8988T (cell line): ENCODE data around the gene SRF.
A peak's percentile ranks its signal among the peaks of the same experiment; 100 is the strongest.

Source experiments
- DNase-seq: peaks from one replicate; pipeline ENCODE4 v3.0.0; 2011

Gene SRF

DNA sequence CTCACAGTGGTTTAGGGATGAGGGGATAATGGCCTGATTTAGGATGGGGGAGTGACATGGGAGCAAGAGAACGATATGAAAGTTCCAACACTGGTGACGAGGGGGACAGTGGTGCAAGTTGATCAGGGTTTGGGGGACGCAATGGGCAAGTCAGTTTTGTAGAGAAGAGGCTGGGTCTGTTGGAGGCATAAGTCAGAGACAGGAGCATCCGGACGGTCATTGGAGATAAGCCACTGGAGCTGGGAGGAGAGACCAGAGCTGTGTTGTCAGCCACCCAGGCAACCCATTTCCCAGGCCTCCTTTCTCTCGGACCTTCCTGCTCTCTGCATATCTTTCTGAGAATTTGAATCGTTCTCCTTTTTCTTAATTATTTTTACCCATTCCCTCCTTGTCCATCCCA is 48.7 kb downstream of the SRF start:
- DNase-seq = no peak

DNA sequence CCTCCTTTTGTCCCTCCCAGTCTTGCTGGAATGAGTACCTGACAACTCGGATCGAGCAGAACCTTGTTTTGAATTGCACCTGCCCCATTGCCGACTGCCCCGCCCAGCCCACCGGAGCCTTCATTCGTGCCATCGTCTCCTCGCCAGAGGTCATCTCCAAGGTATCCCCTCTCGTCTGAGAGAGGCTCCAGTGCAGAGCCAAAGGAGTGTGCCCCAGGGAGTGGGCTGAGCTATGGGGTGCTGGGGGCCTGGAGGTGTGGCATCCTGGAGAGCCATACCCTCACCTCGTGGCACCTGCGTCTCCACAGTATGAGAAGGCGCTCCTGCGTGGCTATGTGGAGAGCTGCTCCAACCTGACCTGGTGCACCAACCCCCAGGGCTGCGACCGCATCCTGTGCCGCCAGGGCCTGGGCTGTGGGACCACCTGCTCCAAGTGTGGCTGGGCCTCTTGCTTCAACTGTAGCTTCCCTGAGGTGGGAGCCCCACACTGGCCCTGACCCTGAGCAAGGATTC is 49.4 kb downstream of the SRF start:
- DNase-seq = no peak

- no peak for DNase-seq
Observed at GRCh38 chr6:43221046-43221972, 50.2 kb downstream of the SRF start.

GRCh38 chr6:43222418-43223059 is 51.5 kb downstream of the SRF start:
- no peak for DNase-seq

DNA sequence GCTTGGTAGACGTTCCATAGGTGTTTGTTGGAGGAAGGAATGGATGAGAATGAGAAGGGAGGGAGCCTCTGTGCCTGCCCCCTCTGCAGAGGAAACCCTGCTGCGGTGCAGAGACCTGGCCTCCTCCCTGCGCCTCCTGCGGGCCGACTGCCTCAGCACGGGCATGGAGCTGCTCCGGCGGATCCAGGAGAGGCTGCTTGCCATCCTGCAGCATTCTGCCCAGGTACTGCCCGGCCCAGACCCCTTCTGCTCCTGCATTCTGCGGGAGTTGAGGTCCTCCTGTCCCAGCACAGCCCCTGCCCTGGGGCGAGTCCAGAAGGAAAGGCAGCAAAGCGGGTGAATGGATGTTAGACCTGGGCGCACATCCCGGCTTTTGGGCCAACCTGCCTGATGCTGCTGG is 52.1 kb downstream of the SRF start:
- no peak for DNase-seq

DNA sequence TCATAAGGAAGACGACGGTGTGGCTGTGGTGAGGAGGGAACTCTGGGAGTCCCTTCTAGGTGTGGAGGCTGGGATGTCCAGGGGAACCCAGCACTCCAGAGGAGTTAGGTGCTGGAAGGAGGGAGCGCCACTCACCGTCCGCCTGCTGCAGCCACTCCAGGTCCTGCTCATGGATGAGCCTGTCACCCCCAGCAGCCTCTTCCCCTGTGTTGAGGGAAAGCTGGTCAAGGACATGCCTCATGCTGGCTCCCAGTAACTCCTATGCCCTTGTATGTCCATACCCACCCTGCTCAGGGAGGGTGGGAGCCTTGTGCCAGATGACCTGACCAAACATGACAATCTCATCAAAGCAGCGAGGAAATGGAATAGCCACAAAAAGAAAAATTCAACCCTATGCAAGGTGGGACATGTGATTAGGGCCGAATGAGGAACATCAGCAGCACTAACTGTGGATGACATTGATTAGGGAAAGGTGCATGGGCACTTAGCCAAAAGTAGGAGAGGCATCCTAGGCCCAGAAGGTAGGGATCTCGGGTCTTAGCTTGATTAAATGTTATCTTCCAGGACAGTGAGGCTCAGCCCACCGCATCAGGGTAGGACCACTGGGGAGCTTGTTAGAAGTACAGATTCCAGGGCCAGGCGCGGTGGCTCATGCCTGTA is 55.3 kb downstream of the SRF start:
- DNase-seq = no peak

DNA sequence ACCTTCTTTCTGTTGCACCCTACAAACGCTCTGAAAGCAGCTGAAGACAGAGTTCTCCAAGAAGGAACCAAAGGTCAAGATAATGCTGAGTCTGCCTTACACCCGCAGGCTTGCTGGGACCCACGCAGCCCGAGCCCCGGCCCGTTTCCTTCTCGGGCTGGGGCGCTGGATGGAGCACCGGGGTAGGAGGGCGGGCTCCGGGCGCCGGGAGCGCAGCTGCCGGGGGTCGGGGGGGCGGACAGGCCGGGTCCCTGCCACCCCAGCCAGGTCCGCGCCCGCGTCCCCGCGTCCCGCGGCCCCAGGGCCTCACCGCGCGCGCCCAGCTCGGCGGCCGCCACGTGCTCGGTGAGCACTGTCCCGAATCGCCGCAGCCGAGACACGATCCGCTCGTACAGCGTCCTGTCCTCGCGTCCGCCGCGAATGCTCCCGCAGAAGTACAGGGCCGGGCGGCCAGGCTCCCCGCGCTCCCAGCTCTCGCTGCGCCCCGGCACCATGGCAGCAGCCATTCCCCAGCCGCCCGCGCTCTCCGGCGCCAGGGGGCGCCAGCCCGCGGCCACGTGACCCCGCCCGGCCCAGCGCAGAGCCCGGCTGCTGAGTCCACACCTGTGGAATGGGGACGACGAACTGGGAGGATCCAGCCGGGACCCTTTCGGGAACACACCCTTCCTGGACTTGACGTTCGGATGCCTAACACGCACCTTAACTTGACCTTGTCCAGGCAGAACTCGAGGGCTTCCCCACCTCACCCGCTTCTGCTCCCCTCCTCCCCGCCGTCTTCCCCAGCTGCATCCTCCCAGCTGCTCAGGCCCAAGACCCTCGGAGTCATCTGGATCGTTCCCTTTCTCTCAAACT is 58.1 kb downstream of the SRF start, which contains the start of gene DNPH1:
TSS of gene DNPH1 (minus strand) at position 531 of the 852 bp plus-strand sequence. CDS start at position 506, 25 bp downstream.
- peak; percentile 77 for DNase-seq

DNA sequence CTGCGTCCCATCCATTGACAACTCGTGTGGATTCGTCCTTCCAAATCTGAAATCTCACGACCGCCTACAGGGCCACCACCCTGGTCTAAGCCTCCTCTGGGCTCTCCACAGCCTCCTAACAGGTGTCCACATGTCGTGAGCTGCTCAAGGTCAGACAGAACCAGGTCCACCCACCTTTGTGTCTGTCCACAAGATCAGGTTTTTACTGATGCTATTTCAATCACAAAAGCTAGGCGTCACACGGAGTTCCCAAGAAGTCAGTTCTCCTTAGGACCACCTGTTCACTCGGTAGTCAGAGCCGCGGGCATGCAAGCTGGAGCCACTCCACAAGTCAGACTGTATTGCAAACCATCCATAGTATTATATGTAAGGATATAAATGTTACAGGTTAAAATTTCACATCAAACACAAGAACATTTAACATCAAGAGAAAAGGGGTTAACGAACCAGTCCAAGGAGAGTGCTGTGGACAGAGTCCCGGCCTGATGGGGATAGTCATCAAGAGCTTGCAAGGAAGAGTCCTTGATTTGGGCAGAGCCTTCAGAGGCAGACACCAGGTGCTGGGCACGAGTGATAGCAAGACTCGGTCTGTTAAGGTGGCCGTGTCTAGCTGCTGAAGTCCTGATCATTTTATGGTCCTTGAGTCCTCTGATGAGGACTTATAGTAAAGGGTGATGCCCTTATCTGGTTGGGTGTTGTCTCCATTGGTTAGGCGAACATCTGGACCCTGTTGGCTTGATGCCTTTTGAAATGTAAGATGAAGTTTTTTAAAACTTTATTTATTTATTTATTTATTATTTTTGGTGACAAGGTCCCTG is 58.9 kb downstream of the SRF start:
- no peak for DNase-seq

DNA sequence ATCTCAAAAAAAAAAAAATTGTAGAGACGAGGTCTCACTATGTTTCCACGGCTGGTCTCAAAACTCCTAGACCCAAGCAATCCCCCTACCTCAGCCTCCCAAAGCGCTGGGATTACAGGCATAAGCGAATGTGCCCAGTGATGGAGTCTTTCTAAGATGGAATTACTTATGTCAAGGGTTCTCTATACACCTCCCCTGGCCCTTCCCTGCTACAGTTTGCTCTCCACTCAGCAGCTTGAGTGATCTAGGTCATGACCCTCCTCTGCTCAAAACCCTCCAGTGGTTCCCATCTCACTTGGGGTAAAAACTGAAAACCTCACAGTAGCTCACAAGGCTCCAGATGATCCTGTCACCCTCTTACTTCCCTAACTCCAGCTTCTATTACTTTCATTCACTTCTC is 60.0 kb downstream of the SRF start:
- no peak for DNase-seq
